Neuronal stem cell (in vitro differentiated cells): ENCODE results near the gene REEP3.

ENCODE experiments used
- DNase-seq: peaks from one replicate; pipeline ENCODE4 v3.0.0-alpha.2; 2013; ENCODE audit warnings: low spot score
- H2AFZ ChIP-seq: one replicate; pipeline ENCODE4 v1.6.1; 2013; ENCODE audit warnings: mild to moderate bottlenecking, low read length, inconsistent platforms
- H2AK5ac ChIP-seq: 2 replicates; pipeline ENCODE4 v1.6.1; 2013; ENCODE audit warnings: low read depth, mild to moderate bottlenecking, inconsistent platforms, low read length, moderate library complexity, mixed read lengths
- H2BK120ac ChIP-seq: 2 replicates; pipeline ENCODE4 v1.6.1; 2013; ENCODE audit warnings: low read depth, mild to moderate bottlenecking, inconsistent platforms, low read length, moderate library complexity, mixed read lengths
- H2BK12ac ChIP-seq: one replicate; pipeline ENCODE4 v1.6.1; 2013; ENCODE audit warnings: low read length, inconsistent platforms
- H2BK15ac ChIP-seq: 2 replicates; pipeline ENCODE4 v1.6.1; 2013; ENCODE audit warnings: mild to moderate bottlenecking, low read length, inconsistent platforms, mixed read lengths
- H2BK5ac ChIP-seq: one replicate; pipeline ENCODE4 v1.6.1; 2013; ENCODE audit warnings: inconsistent platforms, mild to moderate bottlenecking, low read length, moderate library complexity
- H3K14ac ChIP-seq: one replicate; pipeline ENCODE4 v1.6.1; 2013; ENCODE audit warnings: low read length, inconsistent platforms
- H3K18ac ChIP-seq: 2 replicates; pipeline ENCODE4 v1.6.1; 2013; ENCODE audit warnings: low read length, inconsistent platforms
- H3K23ac ChIP-seq: 2 replicates; pipeline ENCODE4 v1.6.1; 2013; ENCODE audit warnings: low read depth, mild to moderate bottlenecking, mixed read lengths, low read length, inconsistent platforms; ENCODE audit not compliant: poor library complexity
- H3K27ac ChIP-seq: replicated peaks from 3 replicates; pipeline ENCODE4 v1.5.1; 2013; ENCODE audit warnings: low read length, inconsistent platforms
- H3K27me3 ChIP-seq, 3 experiments: 2 replicates each; pipeline ENCODE4 v1.6.1; 2013; ENCODE audit warnings: low read length in 3 of 3, mild to moderate bottlenecking in 2 of 3, inconsistent platforms in 1 of 3, low read depth in 1 of 3, mixed read lengths in 1 of 3, moderate library complexity in 1 of 3; ENCODE audit not compliant: control insufficient read depth in 3 of 3, insufficient read depth in 3 of 3
- H3K36me3 ChIP-seq, 2 donors: replicated peaks in 1 of 2; 2 replicates each; pipeline ENCODE4 v1.6.1; 2013; ENCODE audit warnings: low read length in 2 of 2; ENCODE audit not compliant: control insufficient read depth in 2 of 2, insufficient read depth in 2 of 2
- H3K4ac ChIP-seq: 2 replicates; pipeline ENCODE4 v1.6.1; 2013; ENCODE audit warnings: inconsistent platforms, mild to moderate bottlenecking, low read length, moderate library complexity
- H3K4me1 ChIP-seq, 2 donors: 1 replicate in 1 of 2; 2 replicates in 1 of 2; pipeline ENCODE4 v1.6.1; 2013; ENCODE audit warnings: low read length in 2 of 2, low read depth in 1 of 2; ENCODE audit not compliant: control insufficient read depth in 2 of 2, insufficient read depth in 1 of 2
- H3K4me2 ChIP-seq: one replicate; pipeline ENCODE4 v1.6.1; 2013; ENCODE audit warnings: mild to moderate bottlenecking, low read length, inconsistent platforms; ENCODE audit not compliant: insufficient read depth, poor library complexity, severe bottlenecking
- H3K4me3 ChIP-seq, 2 donors: 2 replicates each; pipeline ENCODE4 v1.5.1; 2013; ENCODE audit warnings: low read length in 2 of 2, mild to moderate bottlenecking in 2 of 2, inconsistent platforms in 1 of 2, moderate library complexity in 1 of 2
- H3K79me1 ChIP-seq: one replicate; pipeline ENCODE4 v1.6.1; 2013; ENCODE audit warnings: low read depth, mild to moderate bottlenecking, inconsistent platforms, low read length, moderate library complexity
- H3K9ac ChIP-seq: one replicate; pipeline ENCODE4 v1.6.1; 2013; ENCODE audit warnings: mild to moderate bottlenecking, low read depth, low read length, inconsistent platforms; ENCODE audit not compliant: poor library complexity
- H3K9me3 ChIP-seq, 2 donors: replicated peaks in 1 of 2; 2 replicates each; pipeline versions ENCODE3 to v1.6.1; 2013; ENCODE audit warnings: low read length in 2 of 2, mild to moderate bottlenecking in 2 of 2, inconsistent platforms in 1 of 2, low read depth in 1 of 2, mixed read lengths in 1 of 2, moderate library complexity in 1 of 2; ENCODE audit not compliant: control insufficient read depth in 2 of 2, insufficient read depth in 1 of 2
- H4K8ac ChIP-seq: one replicate; pipeline ENCODE4 v1.6.1; 2013; ENCODE audit warnings: low read depth, mild to moderate bottlenecking, inconsistent platforms, low read length, moderate library complexity
- H4K91ac ChIP-seq: one replicate; pipeline ENCODE4 v1.6.1; 2013; ENCODE audit warnings: low read length, low read depth, mild to moderate bottlenecking, inconsistent platforms; ENCODE audit not compliant: poor library complexity
- WGBS, 2 donors: extraction: QIAGEN DNeasy Blood & Tissue Kit; methylation state at CpG; one replicate each; pipeline ENCODE4 v1.1.7; 2013; ENCODE audit warnings: missing lambda C conversion rate in 2 of 2, mixed read lengths in 1 of 2; ENCODE audit not compliant: insufficient read length in 2 of 2, insufficient replicate concordance in 1 of 2; ENCODE audit errors: extremely low coverage in 2 of 2; 5-methylcytosine and 5-hydroxymethylcytosine counted together

Gene REEP3

GRCh38 chr10:63667596-63668480, 146.6 kb downstream of the REEP3 start:
- no CpG with 5 or more reads among the region's 3 CpGs for WGBS, 2 donors
- Histone ChIP-seq H3K9ac (no peak overlapping the region), H3K4me2 (no peak overlapping the region)

GRCh38 chr10:63670291-63670898, 149.2 kb downstream of the REEP3 start:
- no peak overlapping the region for H2AFZ ChIP-seq
- H4K91ac ChIP-seq: no peak overlapping the region
- no peak overlapping the region for H3K4me3 ChIP-seq
- no peak overlapping the region for H3K4ac ChIP-seq
- H3K18ac ChIP-seq: no peak overlapping the region
- DNase-seq: no peak
- peaks cover 0 to 8% of the 10 kb centered on the region in 2 donors for H3K4me1 ChIP-seq
- no peaks in the 10 kb centered on the region for H3K9me3 ChIP-seq
- no peak overlapping the region for H2BK120ac ChIP-seq
- no peak overlapping the region for H2BK5ac ChIP-seq
- H3K23ac ChIP-seq: no peak overlapping the region
- H2AK5ac ChIP-seq: no peak overlapping the region
- H2BK12ac ChIP-seq: no peak overlapping the region
- no peak overlapping the region for H4K8ac ChIP-seq
- H3K27ac ChIP-seq: no peak overlapping the region
- no peak overlapping the region for H3K14ac ChIP-seq
- H3K27me3 ChIP-seq: no peaks in the 10 kb centered on the region
- WGBS, 2 donors: no CpG with 5 or more reads among the region's 10 CpGs
- H3K4me2 ChIP-seq: no peak overlapping the region
- no peak overlapping the region for H2BK15ac ChIP-seq
- H3K9ac ChIP-seq: no peak overlapping the region
- no peaks in the 10 kb centered on the region for H3K36me3 ChIP-seq
- H3K79me1 ChIP-seq: no peaks in the 10 kb centered on the region

More at GRCh38 chr10:63667596-63668480, 146.6 kb downstream of the REEP3 start:
- H3K36me3 ChIP-seq: no peaks in the 10 kb centered on the region
- H4K8ac ChIP-seq: no peak overlapping the region
- no peak overlapping the region for H3K4me3 ChIP-seq
- no peak overlapping the region for H3K4ac ChIP-seq
- H2BK120ac ChIP-seq: no peak overlapping the region
- no peak overlapping the region for H2BK15ac ChIP-seq
- no peak overlapping the region for H3K14ac ChIP-seq
- H3K9me3 ChIP-seq: no peaks in the 10 kb centered on the region
- no peak overlapping the region for H3K27ac ChIP-seq
- H2AFZ ChIP-seq: no peak overlapping the region
- no peak for DNase-seq
- H3K27me3 ChIP-seq: no peaks in the 10 kb centered on the region
- H2BK12ac ChIP-seq: no peak overlapping the region
- peaks cover 0 to 8% of the 10 kb centered on the region in 2 donors for H3K4me1 ChIP-seq
- H2AK5ac ChIP-seq: no peak overlapping the region
- no peaks in the 10 kb centered on the region for H3K79me1 ChIP-seq
- H3K23ac ChIP-seq: no peak overlapping the region
- H4K91ac ChIP-seq: no peak overlapping the region
- no peak overlapping the region for H3K18ac ChIP-seq
- H2BK5ac ChIP-seq: no peak overlapping the region

GRCh38 chr10:63671317-63671937, 150.2 kb downstream of the REEP3 start:
- no peaks in the 10 kb centered on the region for H3K79me1 ChIP-seq
- no CpG with 5 or more reads among the region's 2 CpGs for WGBS, 2 donors
- no peak for DNase-seq
- H2BK5ac ChIP-seq: no peak overlapping the region
- H3K4ac ChIP-seq: no peak overlapping the region
- no peak overlapping the region for H3K27ac ChIP-seq
- no peaks in the 10 kb centered on the region for H3K9me3 ChIP-seq
- H2BK12ac ChIP-seq: no peak overlapping the region
- H3K27me3 ChIP-seq: no peaks in the 10 kb centered on the region
- H3K4me1 ChIP-seq: peaks cover 0 to 8% of the 10 kb centered on the region in 2 donors
- peak overlapping the region; percentile 18 for H2AFZ ChIP-seq
- no peaks in the 10 kb centered on the region for H3K36me3 ChIP-seq
- no peak overlapping the region for H3K9ac ChIP-seq
- no peak overlapping the region for H3K23ac ChIP-seq
- H3K14ac ChIP-seq: no peak overlapping the region
- H3K4me2 ChIP-seq: no peak overlapping the region
- H2AK5ac ChIP-seq: no peak overlapping the region
- H2BK15ac ChIP-seq: no peak overlapping the region
- H3K4me3 ChIP-seq: no peak overlapping the region
- no peak overlapping the region for H4K91ac ChIP-seq
- no peak overlapping the region for H2BK120ac ChIP-seq
- no peak overlapping the region for H4K8ac ChIP-seq
- H3K18ac ChIP-seq: no peak overlapping the region

- Histone ChIP-seq H3K4me1 (peaks cover 0 to 8% of the 10 kb centered on the region in 2 donors), H2AK5ac (no peak overlapping the region), H4K8ac (no peak overlapping the region), H3K4me2 (no peak overlapping the region), H3K14ac (no peak overlapping the region), H2BK5ac (no peak overlapping the region), H2AFZ (no peak overlapping the region), H3K27ac (no peak overlapping the region), H3K4me3 (no peak overlapping the region), H3K9ac (no peak overlapping the region), H3K9me3 (no peaks in the 10 kb centered on the region), H3K18ac (no peak overlapping the region), H3K79me1 (no peaks in the 10 kb centered on the region), H4K91ac (no peak overlapping the region), H2BK120ac (no peak overlapping the region), H2BK12ac (no peak overlapping the region), H2BK15ac (no peak overlapping the region), H3K23ac (no peak overlapping the region), H3K4ac (no peak overlapping the region), H3K36me3 (no peaks in the 10 kb centered on the region), H3K27me3 (no peaks in the 10 kb centered on the region)
- DNase-seq: no peak
- WGBS, 2 donors: no CpG with 5 or more reads among the region's 3 CpGs
These were observed 151.3 kb downstream of the REEP3 start for GRCh38 chr10:63672491-63672890.
